HepG2 (cell line): ENCODE results near the gene RALB. TPM values are rescaled to one million over a fixed set of nuclear protein-coding genes. Genes with fewer than 3 reads are reported as not detected.

Experiments used
- ATAC-seq: fragments of 200-7000 bp; cut with Tn5 transposase; 3 replicates; pipeline ENCODE4 v1.9.1; 2020; ENCODE audit warnings: mild to moderate bottlenecking, moderate library complexity
- BruUV-seq: library from RNA; stranded (reverse); fragments of 400-500 nt; replicated peaks from 2 replicates; lab custom pipeline; 2021; lab: Mats Ljungman, UMichigan
- CTCF ChIA-PET: fragments of 300-600 bp; formaldehyde crosslinking; extraction: SDS; loops from one replicate; lab custom pipeline; 2021; ENCODE audit warnings: low total read pairs, inconsistent platforms, low intra/inter-chr PET ratio; lab: Yijun Ruan, JAX
- POLR2A ChIA-PET: fragments of 350-600 bp; sonication (Branson Sonifier 250); formaldehyde crosslinking; loops from one replicate; lab custom pipeline; 2020; ENCODE audit warnings: antibody characterized with exemption, inconsistent platforms; lab: Yijun Ruan, JAX
- DNase-seq: peaks from one replicate; pipeline ENCODE4 v3.0.0-alpha.2; 2015; ENCODE audit warnings: low spot score
- FAIRE-seq: peaks from 3 replicates; lab custom pipeline; 2011; peaks lifted over from hg19 to GRCh38; lab: Jason Lieb, UNC
- H2AFZ ChIP-seq: one replicate; pipeline ENCODE4 v1.6.1; 2011; ENCODE audit warnings: low read length, inconsistent platforms
- H3K27ac ChIP-seq: fragments of 300-600 bp; 3 replicates; pipeline ENCODE4 v1.8.0; 2011; ENCODE audit warnings: mixed run types, mild to moderate bottlenecking, mixed read lengths, low read length, inconsistent platforms; ENCODE audit not compliant: insufficient read depth; ENCODE audit errors: extremely low read length
- H3K27me3 ChIP-seq, 2 experiments: fragments of 200-600 bp in 1 of 2; 2 replicates in 1 of 2; 3 replicates in 1 of 2; pipeline versions ENCODE4 v1.6.0 to v1.8.0; 2011; ENCODE audit warnings: low read length in 2 of 2, mild to moderate bottlenecking in 2 of 2, moderate library complexity in 2 of 2, inconsistent platforms in 1 of 2; ENCODE audit not compliant: insufficient read depth in 2 of 2, control insufficient read depth in 1 of 2
- H3K36me3 ChIP-seq, 2 experiments: fragments of 200-600 bp in 1 of 2; replicated peaks in 1 of 2; 2 replicates in 1 of 2; 3 replicates in 1 of 2; pipeline versions ENCODE4 v1.5.1 to v1.8.0; 2011; ENCODE audit warnings: low read length in 2 of 2, inconsistent platforms in 1 of 2; ENCODE audit not compliant: insufficient read depth in 2 of 2, control insufficient read depth in 1 of 2
- H3K4me1 ChIP-seq: 2 replicates; pipeline ENCODE4 v1.5.1; 2012; ENCODE audit warnings: low read length, inconsistent platforms; ENCODE audit not compliant: insufficient read depth
- H3K4me2 ChIP-seq: 2 replicates; pipeline ENCODE4 v1.6.0; 2011; ENCODE audit warnings: low read depth, low read length, inconsistent platforms
- H3K4me3 ChIP-seq, 3 experiments: fragments of 200-600 bp in 1 of 3; sonication (generic), shearing (Covaris generic) in 1 of 3; replicated peaks in 1 of 3; 2 replicates each; pipeline ENCODE4 v1.5.1; 2011 to 2016; ENCODE audit warnings: low read length in 3 of 3, inconsistent platforms in 2 of 3, low read depth in 2 of 3, mild to moderate bottlenecking in 2 of 3, control low read depth in 1 of 3, mixed read lengths in 1 of 3; ENCODE audit not compliant: insufficient read depth in 1 of 3
- H3K79me2 ChIP-seq: one replicate; pipeline ENCODE4 v1.6.1; 2011; ENCODE audit warnings: low read length, inconsistent platforms; ENCODE audit not compliant: insufficient read depth
- H3K9ac ChIP-seq: 2 replicates; pipeline ENCODE4 v1.6.0; 2011; ENCODE audit warnings: mild to moderate bottlenecking, low read depth, low read length, inconsistent platforms; ENCODE audit not compliant: insufficient read depth
- H3K9me3 ChIP-seq: 2 replicates; pipeline ENCODE4 v1.5.1; 2012; ENCODE audit warnings: mild to moderate bottlenecking, low read length
- H4K20me1 ChIP-seq: 2 replicates; pipeline ENCODE4 v1.6.0; 2011; ENCODE audit warnings: inconsistent platforms, mild to moderate bottlenecking, low read length, moderate library complexity; ENCODE audit not compliant: insufficient read depth
- FOXJ3 ChIP-seq: sonication (generic); formaldehyde crosslinking; IDR thresholded peaks from 2 replicates; pipeline ENCODE4 v1.4.0; 2020; ENCODE audit warnings: missing genetic modification reagents, mild to moderate bottlenecking, borderline replicate concordance
- KDM1A ChIP-seq: IDR thresholded peaks from 2 replicates; pipeline ENCODE4 v1.6.1; 2016; ENCODE audit warnings: missing compliant biosample characterization
- MLXIP ChIP-seq: sonication (generic); formaldehyde crosslinking; IDR thresholded peaks from 2 replicates; pipeline ENCODE4 v1.9.0; 2021; ENCODE audit warnings: missing genetic modification reagents, borderline replicate concordance
- PITX1 ChIP-seq: sonication (generic); formaldehyde crosslinking; IDR thresholded peaks from 2 replicates; pipeline ENCODE4 v1.5.1; 2020; ENCODE audit warnings: mild to moderate bottlenecking, missing genetic modification reagents
- SATB2 ChIP-seq: sonication (generic); formaldehyde crosslinking; IDR thresholded peaks from 2 replicates; pipeline ENCODE4 v1.5.0; 2020; ENCODE audit warnings: missing genetic modification reagents
- ZFP91 ChIP-seq: sonication (generic); formaldehyde crosslinking; IDR thresholded peaks from 2 replicates; pipeline ENCODE4 v1.9.0; 2022; ENCODE audit warnings: missing genetic modification reagents, mild to moderate bottlenecking, borderline replicate concordance
- ZNF24 ChIP-seq: fragments of 450-650 bp; IDR thresholded peaks from 2 replicates; pipeline ENCODE4 v1.6.1; 2017; ENCODE audit warnings: antibody characterized with exemption, mild to moderate bottlenecking
- ZNF260 ChIP-seq: sonication (generic); formaldehyde crosslinking; IDR thresholded peaks from 2 replicates; pipeline ENCODE4 v1.4.0; 2020; ENCODE audit warnings: missing genetic modification reagents, low read depth, mild to moderate bottlenecking, borderline replicate concordance
- ZNF3 ChIP-seq: IDR thresholded peaks from 2 replicates; pipeline ENCODE4 v1.7.0; 2017; ENCODE audit warnings: inconsistent platforms
- ZNF660 ChIP-seq: sonication (generic); formaldehyde crosslinking; IDR thresholded peaks from 2 replicates; pipeline ENCODE4 v1.5.1; 2020; ENCODE audit warnings: mild to moderate bottlenecking, low read depth, missing genetic modification reagents, borderline replicate concordance
- ZUFSP ChIP-seq: sonication (generic); formaldehyde crosslinking; IDR thresholded peaks from 2 replicates; pipeline ENCODE4 v1.9.0; 2021; ENCODE audit warnings: missing genetic modification reagents, mild to moderate bottlenecking, borderline replicate concordance
- WGBS: methylation state at CpG from one replicate; pipeline ENCODE4 v1.1.6; 2017; ENCODE audit warnings: low lambda C conversion rate; 5-methylcytosine and 5-hydroxymethylcytosine counted together
- in situ Hi-C: cut with HindIII; loops from 2 replicates; pipeline ENCODE4 v1.10.0; 2017; ENCODE audit warnings: low pct_unique_long_range_greater_than_20kb; ENCODE audit not compliant: extremely low pct_ligation_motif_present
- intact Hi-C: fragments of 100-400 bp; cut with micrococcal nuclease; formaldehyde crosslinking; loops from one replicate; pipeline ENCODE4 v1.10.0; 2022; ENCODE audit not compliant: unreplicated experiment
- polyA plus RNA-seq, 8 experiments: library from polyadenylated mRNA; depleted of rRNA in 3 of 8; stranded (reverse) in 7 of 8; unstranded in 1 of 8; fragments of >200 nt; fragmentation: Illumina TruSeq in 4 of 8; extraction: Trizol in 4 of 8; gene quantifications; 2 replicates each; pipeline versions ENCODE4 v1.2.1 to v1.2.3, GENCODE V29; 2011 to 2016; ENCODE audit warnings: low read depth in 4 of 8, missing spikeins in 1 of 8, mixed read lengths in 1 of 8; ENCODE audit not compliant: insufficient read depth in 1 of 8
- total RNA-seq, 5 experiments: library from RNA; depleted of rRNA; stranded (reverse); fragments of >200 nt; fragmentation: Illumina TruSeq; extraction: Trizol; gene quantifications; 2 replicates each; pipeline ENCODE4 v1.2.3, GENCODE V29; 2016; ENCODE audit warnings: low read depth in 1 of 5

The RALB gene
- total and polyA plus RNA-seq, 2 of the 13 experiments (the other 11 are each of a cell fraction or from before 2014, with no cell fraction given) = 37.8 to 43.2 TPM

- TF ChIP-seq MLXIP (no peak), SATB2 (CRISPR knock-in tag) (no peak), KDM1A (CRISPR knock-in tag) (no peak), ZNF660 (no peak)
- TF ChIP-seq, all 625 proteins: peak for 0
Measured at GRCh38 chr2:120314690-120315366, 62.2 kb downstream of the RALB start (continued).

GRCh38 chr2:120315367-120316033, 62.8 kb downstream of the RALB start:
- Histone ChIP-seq H3K4me2 (no peak overlapping the region), H3K27ac (no peak overlapping the region), H3K9ac (no peak overlapping the region), H3K36me3 (no peaks in the 10 kb centered on the region), H3K4me1 (peaks cover 24% of the 10 kb centered on the region), H4K20me1 (no peaks in the 10 kb centered on the region), H3K79me2 (no peaks in the 10 kb centered on the region), H3K9me3 (no peaks in the 10 kb centered on the region), H2AFZ (no peak overlapping the region), H3K4me3 (no peak overlapping the region), H3K27me3 (peaks cover 34 to 70% of the 10 kb centered on the region in 2 experiments; a peak in 4 of 5 replicates)
- no peak for FAIRE-seq
- no TSS peak for BruUV-seq
- WGBS = 61% methylated on average over 17 of the region's 17 CpGs
- TF ChIP-seq ZUFSP (no peak), ZNF24 (no peak), ZFP91 (CRISPR knock-in tag) (no peak), ZNF3 (no peak), PITX1 (0 out of 2 replicates have a peak, but pooled peaks have one; percentile 16), FOXJ3 (no peak), ZNF260 (no peak)
- ATAC-seq = no peak
- ChIA-PET CTCF (no interaction called here), POLR2A (no interaction called here)
- no peak for DNase-seq
- intact Hi-C loops (loop anchor here (10.0 kb wide), 1 partner anchor 359 kb away; no protein-coding TSS in a partner anchor), in situ Hi-C loops (loop anchor here (10.0 kb wide), 1 partner anchor 111 kb away; no protein-coding TSS in a partner anchor)
